ENCODE data around the gene MTUS2. TPM values are rescaled to one million over a fixed set of nuclear protein-coding genes. Genes with fewer than 3 reads are reported as not detected.

MTUS2 gene
- total RNA-seq, 1 donor from 2014 or later = 0.90 TPM

GRCh38 chr13:29230299-29230845, 410.2 kb downstream of the MTUS2 start:
- Mint-ChIP-seq H3K36me3 (ENCODE audit: low read depth, unreplicated experiment) (no peaks in the 10 kb centered on the region), H3K4me1 (ENCODE audit: unreplicated experiment) (no peaks in the 10 kb centered on the region), H3K27ac (ENCODE audit: unreplicated experiment) (no peak overlapping the region), H3K4me3 (ENCODE audit: unreplicated experiment) (no peak overlapping the region), H3K27me3 (ENCODE audit: unreplicated experiment) (peaks cover 2% of the 10 kb centered on the region), H3K9me3 (ENCODE audit: unreplicated experiment) (no peaks in the 10 kb centered on the region)
- no peak for TF ChIP-seq CTCF (IDR thresholded peaks at IDR 0.05; ENCODE audit: unreplicated experiment)
- DNase-seq (ENCODE audit: low spot score) = no peak

- H3K27ac Mint-ChIP-seq (ENCODE audit: unreplicated experiment) = no peak overlapping the region
- no peak for DNase-seq (ENCODE audit: low spot score)
- no peaks in the 10 kb centered on the region for H3K9me3 Mint-ChIP-seq (ENCODE audit: unreplicated experiment)
- no peaks in the 10 kb centered on the region for H3K4me1 Mint-ChIP-seq (ENCODE audit: unreplicated experiment)
- no peak for TF ChIP-seq CTCF (IDR thresholded peaks at IDR 0.05; ENCODE audit: unreplicated experiment)
- no peaks in the 10 kb centered on the region for H3K36me3 Mint-ChIP-seq (ENCODE audit: low read depth, unreplicated experiment)
- H3K4me3 Mint-ChIP-seq (ENCODE audit: unreplicated experiment) = no peak overlapping the region
- peaks cover 5% of the 10 kb centered on the region for H3K27me3 Mint-ChIP-seq (ENCODE audit: unreplicated experiment)
These were observed 419.8 kb downstream of the MTUS2 start for GRCh38 chr13:29239653-29240525.

GRCh38 chr13:29254626-29255370, 434.7 kb downstream of the MTUS2 start:
- no peak overlapping the region for H3K4me3 Mint-ChIP-seq (ENCODE audit: unreplicated experiment)
- no peaks in the 10 kb centered on the region for H3K27me3 Mint-ChIP-seq (ENCODE audit: unreplicated experiment)
- no peaks in the 10 kb centered on the region for H3K9me3 Mint-ChIP-seq (ENCODE audit: unreplicated experiment)
- H3K4me1 Mint-ChIP-seq (ENCODE audit: unreplicated experiment) = peaks cover 5% of the 10 kb centered on the region
- no peaks in the 10 kb centered on the region for H3K36me3 Mint-ChIP-seq (ENCODE audit: low read depth, unreplicated experiment)
- no peak overlapping the region for H3K27ac Mint-ChIP-seq (ENCODE audit: unreplicated experiment)
- no peak for TF ChIP-seq CTCF (IDR thresholded peaks at IDR 0.05; ENCODE audit: unreplicated experiment)
- DNase-seq (ENCODE audit: low spot score) = no peak

GRCh38 chr13:29255567-29255966, 435.4 kb downstream of the MTUS2 start:
- no peak for TF ChIP-seq CTCF (IDR thresholded peaks at IDR 0.05; ENCODE audit: unreplicated experiment)
- Mint-ChIP-seq H3K4me1 (ENCODE audit: unreplicated experiment) (peaks cover 5% of the 10 kb centered on the region), H3K36me3 (ENCODE audit: low read depth, unreplicated experiment) (no peaks in the 10 kb centered on the region), H3K27ac (ENCODE audit: unreplicated experiment) (no peak overlapping the region), H3K4me3 (ENCODE audit: unreplicated experiment) (no peak overlapping the region), H3K27me3 (ENCODE audit: unreplicated experiment) (no peaks in the 10 kb centered on the region), H3K9me3 (ENCODE audit: unreplicated experiment) (no peaks in the 10 kb centered on the region)
- DNase-seq (ENCODE audit: low spot score) = no peak
